ENCODE results near the gene FNDC3B.

GRCh38 chr3:172051310-172051956 lies 12.1 kb downstream of the FNDC3B start:
- TF ChIP-seq CTCF (IDR thresholded peaks at IDR 0.05), result no peak
- no peak for TF ChIP-seq POLR2AphosphoS5 (IDR thresholded peaks at IDR 0.05; ENCODE audit: low read depth, low read length)
- no peak for TF ChIP-seq SIN3A (IDR thresholded peaks at IDR 0.05; ENCODE audit: borderline replicate concordance, insufficient read depth, low read depth, low read length)
- TF ChIP-seq REST (IDR thresholded peaks at IDR 0.05; ENCODE audit: insufficient read depth in 1 of 2, low read depth in 2 of 2, low read length in 1 of 2), result no peak
- no peak for TF ChIP-seq TCF7L2 (IDR thresholded peaks at IDR 0.05; ENCODE audit: low read depth, low read length)
